Measurements from ENCODE around the gene GGA1.

Gene GGA1

DNA sequence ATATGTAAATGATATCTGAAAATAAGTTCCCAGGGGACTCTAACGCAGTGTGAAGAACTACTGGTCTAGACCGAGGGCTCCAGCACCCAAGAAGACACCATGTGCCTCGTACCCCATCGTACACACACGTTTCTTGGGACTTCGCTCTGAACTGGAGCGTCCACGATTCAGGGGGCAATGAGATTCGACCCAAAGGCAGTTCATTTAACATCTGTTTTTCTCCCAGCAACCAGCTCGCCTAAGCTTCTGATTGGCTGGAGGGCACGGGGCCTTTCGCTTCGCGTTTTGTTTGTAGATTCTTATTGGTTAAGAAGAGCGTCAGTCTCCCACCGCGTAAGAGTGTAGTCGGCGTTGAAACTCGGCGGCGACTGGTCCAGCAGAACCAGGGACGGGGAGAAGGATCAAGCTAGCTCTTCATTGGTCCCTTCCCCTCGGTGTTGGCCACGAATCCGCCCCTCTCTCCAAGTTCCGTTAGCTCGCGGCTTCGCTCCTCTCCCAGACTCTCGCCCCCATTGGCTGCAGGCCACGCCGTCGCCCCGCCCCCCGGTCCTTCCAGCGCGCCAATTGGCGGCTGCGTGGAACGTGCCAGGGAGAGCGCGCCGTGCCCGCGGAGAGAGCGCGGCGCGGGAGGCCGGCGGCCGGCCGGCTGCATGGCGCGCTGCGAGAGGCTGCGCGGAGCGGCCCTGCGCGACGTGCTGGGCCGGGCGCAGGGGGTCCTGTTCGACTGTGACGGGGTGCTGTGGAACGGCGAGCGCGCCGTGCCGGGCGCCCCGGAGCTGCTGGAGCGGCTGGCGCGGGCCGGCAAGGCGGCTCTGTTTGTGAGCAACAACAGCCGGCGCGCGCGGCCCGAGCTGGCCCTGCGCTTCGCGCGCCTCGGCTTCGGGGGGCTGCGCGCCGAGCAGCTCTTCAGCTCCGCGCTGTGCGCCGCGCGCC is 49.8 kb downstream of the GGA1 start, which contains the start of gene PDXP:
PDXP (plus strand) TSS at position 591 of the 933 bp plus-strand sequence; CDS start at position 651, 60 bp downstream.
- Histone ChIP-seq H3F3A (ENCODE audit: insufficient read depth, low read length) (no peaks in the 10 kb centered on the region), H4K20me1 (ENCODE audit: insufficient read depth, low read length) (no peaks in the 10 kb centered on the region), H3K9ac (ENCODE audit: low read length) (peak within 1 kb of the TSS; percentile 87), H3K79me2 (ENCODE audit: insufficient read depth, low read length) (peaks cover 39% of the 10 kb centered on the region), H3K9me2 (ENCODE audit: low read depth, low read length) (no peaks in the 10 kb centered on the region), H2AFZ (ENCODE audit: low read length) (no peak within 1 kb of the TSS), H3K4me2 (ENCODE audit: low read length) (peak within 1 kb of the TSS; percentile 93), H3K9me3 (ENCODE audit: low read length) (no peaks in the 10 kb centered on the region), H3K4me3 (ENCODE audit: low read depth, low read length, poor library complexity, severe bottlenecking) (peak within 1 kb of the TSS; percentile 82), H3K4me1 (ENCODE audit: insufficient read depth, low read length, severe bottlenecking) (peaks cover 42% of the 10 kb centered on the region), H3K27me3 (ENCODE audit: insufficient read depth, low read length) (no peaks in the 10 kb centered on the region), H3K27ac (ENCODE audit: low read depth, low read length, poor library complexity, severe bottlenecking) (peak within 1 kb of the TSS; percentile 91), H3K36me3 (ENCODE audit: insufficient read depth, low read length) (peaks cover 31% of the 10 kb centered on the region; the same call in 1 of the 2 replicates)
- no peak for TF ChIP-seq EZH2 (IDR thresholded peaks at IDR 0.05; ENCODE audit: borderline replicate concordance, low read length)
- TF ChIP-seq, protein P1, sequence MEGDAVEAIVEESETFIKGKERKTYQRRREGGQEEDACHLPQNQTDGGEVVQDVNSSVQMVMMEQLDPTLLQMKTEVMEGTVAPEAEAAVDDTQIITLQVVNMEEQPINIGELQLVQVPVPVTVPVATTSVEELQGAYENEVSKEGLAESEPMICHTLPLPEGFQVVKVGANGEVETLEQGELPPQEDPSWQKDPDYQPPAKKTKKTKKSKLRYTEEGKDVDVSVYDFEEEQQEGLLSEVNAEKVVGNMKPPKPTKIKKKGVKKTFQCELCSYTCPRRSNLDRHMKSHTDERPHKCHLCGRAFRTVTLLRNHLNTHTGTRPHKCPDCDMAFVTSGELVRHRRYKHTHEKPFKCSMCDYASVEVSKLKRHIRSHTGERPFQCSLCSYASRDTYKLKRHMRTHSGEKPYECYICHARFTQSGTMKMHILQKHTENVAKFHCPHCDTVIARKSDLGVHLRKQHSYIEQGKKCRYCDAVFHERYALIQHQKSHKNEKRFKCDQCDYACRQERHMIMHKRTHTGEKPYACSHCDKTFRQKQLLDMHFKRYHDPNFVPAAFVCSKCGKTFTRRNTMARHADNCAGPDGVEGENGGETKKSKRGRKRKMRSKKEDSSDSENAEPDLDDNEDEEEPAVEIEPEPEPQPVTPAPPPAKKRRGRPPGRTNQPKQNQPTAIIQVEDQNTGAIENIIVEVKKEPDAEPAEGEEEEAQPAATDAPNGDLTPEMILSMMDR (IDR thresholded peaks at IDR 0.05; ENCODE audit: low read length) = no peak

DNA sequence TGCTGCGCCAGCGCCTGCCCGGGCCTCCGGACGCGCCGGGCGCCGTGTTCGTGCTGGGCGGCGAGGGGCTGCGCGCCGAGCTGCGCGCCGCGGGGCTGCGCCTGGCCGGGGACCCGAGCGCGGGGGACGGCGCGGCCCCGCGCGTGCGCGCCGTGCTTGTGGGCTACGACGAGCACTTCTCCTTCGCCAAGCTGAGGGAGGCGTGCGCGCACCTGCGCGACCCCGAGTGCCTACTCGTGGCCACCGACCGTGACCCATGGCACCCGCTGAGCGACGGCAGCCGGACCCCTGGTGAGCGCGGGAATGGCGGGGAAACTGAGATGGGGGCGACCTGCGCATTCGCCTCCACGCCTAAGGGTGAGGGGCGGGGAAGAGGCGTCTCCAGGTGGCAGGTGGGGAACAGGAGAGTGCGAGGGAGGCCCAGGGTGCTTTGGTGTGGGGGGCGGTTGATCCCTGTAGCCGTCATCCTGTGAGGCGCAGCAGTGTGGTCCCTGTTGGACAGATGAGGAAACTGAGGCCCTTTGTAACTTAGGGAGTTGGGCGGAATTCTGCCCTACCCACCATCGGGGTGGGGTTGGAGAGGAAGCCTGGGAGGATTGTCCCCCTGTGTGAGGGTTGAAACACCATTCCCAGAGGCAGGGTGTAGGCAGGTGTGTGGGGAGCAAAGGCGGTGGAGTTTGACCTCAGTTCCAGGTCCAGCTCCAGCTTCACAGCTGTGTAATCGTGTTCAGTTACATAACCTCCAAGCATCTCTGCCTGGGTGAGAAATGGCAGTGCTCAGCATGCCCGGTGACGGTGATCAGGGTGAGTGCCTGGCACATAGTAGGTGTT is 50.6 kb downstream of the GGA1 start:
- H3F3A ChIP-seq (ENCODE audit: insufficient read depth, low read length) = no peaks in the 10 kb centered on the region
- TF ChIP-seq EZH2 (IDR thresholded peaks at IDR 0.05; ENCODE audit: borderline replicate concordance, low read length) = no peak
- TF ChIP-seq, protein P1 (IDR thresholded peaks at IDR 0.05; ENCODE audit: low read length) = no peak
- H3K9me2 ChIP-seq (ENCODE audit: low read depth, low read length) = no peaks in the 10 kb centered on the region
- H4K20me1 ChIP-seq (ENCODE audit: insufficient read depth, low read length) = no peaks in the 10 kb centered on the region
- H3K4me2 ChIP-seq (ENCODE audit: low read length) = peak overlapping the region; percentile 89
- no peaks in the 10 kb centered on the region for H3K9me3 ChIP-seq (ENCODE audit: low read length)
- H2AFZ ChIP-seq (ENCODE audit: low read length) = no peak overlapping the region
- peak overlapping the region; percentile 87 for H3K9ac ChIP-seq (ENCODE audit: low read length)
- peaks cover 46% of the 10 kb centered on the region for H3K79me2 ChIP-seq (ENCODE audit: insufficient read depth, low read length)
- H3K27ac ChIP-seq (ENCODE audit: low read depth, low read length, poor library complexity, severe bottlenecking) = peak overlapping the region; percentile 84
- peak overlapping the region; percentile 82 for H3K4me3 ChIP-seq (ENCODE audit: low read depth, low read length, poor library complexity, severe bottlenecking)
- peaks cover 33% of the 10 kb centered on the region; the same call in 1 of the 2 replicates for H3K36me3 ChIP-seq (ENCODE audit: insufficient read depth, low read length)
- no peaks in the 10 kb centered on the region for H3K27me3 ChIP-seq (ENCODE audit: insufficient read depth, low read length)
- peaks cover 46% of the 10 kb centered on the region for H3K4me1 ChIP-seq (ENCODE audit: insufficient read depth, low read length, severe bottlenecking)

DNA sequence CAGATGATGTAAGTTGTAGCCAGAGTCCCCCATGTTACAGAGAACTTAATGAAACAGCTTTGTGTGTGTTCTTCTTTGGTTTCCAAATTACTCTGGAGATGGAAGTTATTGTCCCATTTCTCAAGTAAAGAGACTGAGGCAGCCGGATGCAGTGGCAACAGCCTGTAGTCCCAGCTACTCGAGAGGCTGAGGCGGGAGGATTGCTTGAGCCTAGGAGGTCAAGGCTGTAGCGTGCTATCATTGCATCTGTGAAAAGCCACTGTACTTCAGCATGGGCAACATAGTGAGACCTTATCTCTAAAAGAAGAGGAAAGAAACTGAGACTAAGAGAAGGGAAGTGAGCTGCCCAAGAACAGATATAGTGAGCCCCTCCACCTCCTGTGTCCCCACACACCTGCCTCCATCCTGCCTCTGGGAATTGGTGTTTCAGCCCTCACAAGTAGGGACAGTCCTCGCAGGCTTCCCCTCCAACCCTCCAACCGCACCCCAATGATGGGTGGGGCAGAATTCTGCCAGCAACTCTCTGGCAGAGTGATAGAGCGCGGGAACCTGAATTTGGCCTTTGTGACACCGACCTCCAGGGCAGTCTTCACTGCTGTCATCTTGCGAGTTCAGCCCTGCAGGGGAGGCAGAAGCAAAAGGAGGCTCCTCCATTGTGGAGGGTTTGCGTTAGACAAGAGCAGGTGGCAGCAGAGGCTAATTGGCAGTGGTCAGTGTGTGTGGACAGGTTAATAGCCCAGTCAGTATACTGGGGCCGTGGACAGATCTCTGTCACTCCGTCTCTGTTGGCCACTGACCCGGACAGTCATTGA is 51.5 kb downstream of the GGA1 start:
- Histone ChIP-seq H3K9me3 (ENCODE audit: low read length) (no peaks in the 10 kb centered on the region), H3K27me3 (ENCODE audit: insufficient read depth, low read length) (no peaks in the 10 kb centered on the region), H3K36me3 (ENCODE audit: insufficient read depth, low read length) (peaks cover 42% of the 10 kb centered on the region), H3K4me2 (ENCODE audit: low read length) (peak overlapping the region; percentile 89), H3F3A (ENCODE audit: insufficient read depth, low read length) (no peaks in the 10 kb centered on the region), H3K4me1 (ENCODE audit: insufficient read depth, low read length, severe bottlenecking) (peaks cover 46% of the 10 kb centered on the region), H3K27ac (ENCODE audit: low read depth, low read length, poor library complexity, severe bottlenecking) (peak overlapping the region; percentile 84), H3K79me2 (ENCODE audit: insufficient read depth, low read length) (peaks cover 53% of the 10 kb centered on the region), H4K20me1 (ENCODE audit: insufficient read depth, low read length) (no peaks in the 10 kb centered on the region), H3K9me2 (ENCODE audit: low read depth, low read length) (no peaks in the 10 kb centered on the region), H2AFZ (ENCODE audit: low read length) (no peak overlapping the region), H3K4me3 (ENCODE audit: low read depth, low read length, poor library complexity, severe bottlenecking) (peak overlapping the region; percentile 82), H3K9ac (ENCODE audit: low read length) (peak overlapping the region; percentile 87)
- TF ChIP-seq, protein P1 (IDR thresholded peaks at IDR 0.05; ENCODE audit: low read length) = no peak
- no peak for TF ChIP-seq EZH2 (IDR thresholded peaks at IDR 0.05; ENCODE audit: borderline replicate concordance, low read length)

Measured in OCI-LY1 (cell line).